ENCODE data around the gene ARHGEF12. TPM values are rescaled to one million over a fixed set of nuclear protein-coding genes. Genes with fewer than 3 reads are reported as not detected.

Gene ARHGEF12
- total RNA-seq, 4 donors from 2014 or later: 52.9 to 77.3 (median 61.4) TPM

GRCh38 chr11:120424970-120425332 is 88.7 kb downstream of the ARHGEF12 start:
- TF ChIP-seq POLR2A (IDR thresholded peaks at IDR 0.05): no peak
- TF ChIP-seq, protein P1, sequence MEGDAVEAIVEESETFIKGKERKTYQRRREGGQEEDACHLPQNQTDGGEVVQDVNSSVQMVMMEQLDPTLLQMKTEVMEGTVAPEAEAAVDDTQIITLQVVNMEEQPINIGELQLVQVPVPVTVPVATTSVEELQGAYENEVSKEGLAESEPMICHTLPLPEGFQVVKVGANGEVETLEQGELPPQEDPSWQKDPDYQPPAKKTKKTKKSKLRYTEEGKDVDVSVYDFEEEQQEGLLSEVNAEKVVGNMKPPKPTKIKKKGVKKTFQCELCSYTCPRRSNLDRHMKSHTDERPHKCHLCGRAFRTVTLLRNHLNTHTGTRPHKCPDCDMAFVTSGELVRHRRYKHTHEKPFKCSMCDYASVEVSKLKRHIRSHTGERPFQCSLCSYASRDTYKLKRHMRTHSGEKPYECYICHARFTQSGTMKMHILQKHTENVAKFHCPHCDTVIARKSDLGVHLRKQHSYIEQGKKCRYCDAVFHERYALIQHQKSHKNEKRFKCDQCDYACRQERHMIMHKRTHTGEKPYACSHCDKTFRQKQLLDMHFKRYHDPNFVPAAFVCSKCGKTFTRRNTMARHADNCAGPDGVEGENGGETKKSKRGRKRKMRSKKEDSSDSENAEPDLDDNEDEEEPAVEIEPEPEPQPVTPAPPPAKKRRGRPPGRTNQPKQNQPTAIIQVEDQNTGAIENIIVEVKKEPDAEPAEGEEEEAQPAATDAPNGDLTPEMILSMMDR (IDR thresholded peaks at IDR 0.05 in 4 of 5, conservative IDR thresholded peaks at IDR 0.05 in 1 of 5): no peak
- no peak for DNase-seq
- no peak for ATAC-seq
- intact Hi-C loops (cut with DNase I; ENCODE audit: low total_unique reads): no loop called here
- no peaks in the 10 kb centered on the region for H3K4me1 ChIP-seq
- in situ Hi-C loops (cut with MboI; ENCODE audit: low sequenced_read_pairs in 4 of 4): loop anchor here in 3 of 4 donors (5.0 to 25.0 kb wide), 2 partner anchors 88 to 93 kb away; partner anchors contain the start of genes ARHGEF12 (in 2 of the 3) and TLCD5 (in 2 of the 3)
- H3K9me3 ChIP-seq: no peaks in the 10 kb centered on the region
- no peak overlapping the region for H3K27ac ChIP-seq
- no peak overlapping the region for H3K4me3 ChIP-seq
- H3K36me3 ChIP-seq: peaks cover 0 to 50% of the 10 kb centered on the region in 2 donors
- no peaks in the 10 kb centered on the region for H3K27me3 ChIP-seq

DNA sequence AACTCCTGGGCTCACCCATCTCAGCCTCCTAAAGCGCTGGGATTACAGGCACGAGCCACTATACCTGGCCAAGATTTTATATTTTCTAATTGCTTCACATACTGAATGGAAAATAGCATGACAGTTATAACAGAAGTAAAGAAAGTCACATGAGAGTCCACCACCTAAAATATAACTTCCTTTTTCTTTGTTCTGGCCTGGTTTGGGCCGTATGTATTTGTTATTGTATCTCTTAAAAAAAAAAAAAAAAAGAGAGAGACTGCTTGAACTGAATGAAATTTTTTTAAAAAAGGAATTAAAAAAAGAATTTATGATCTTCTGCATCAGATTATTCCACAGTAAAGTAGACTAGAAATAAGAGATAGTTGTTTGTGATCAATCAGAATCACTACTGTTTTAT is 89.3 kb downstream of the ARHGEF12 start:
- H3K36me3 ChIP-seq: peaks cover 0 to 48% of the 10 kb centered on the region in 2 donors
- no peaks in the 10 kb centered on the region for H3K4me1 ChIP-seq
- TF ChIP-seq, protein P1 (IDR thresholded peaks at IDR 0.05 in 4 of 5, conservative IDR thresholded peaks at IDR 0.05 in 1 of 5): no peak
- no peak for TF ChIP-seq POLR2A (IDR thresholded peaks at IDR 0.05)
- H3K4me3 ChIP-seq: no peak overlapping the region
- no peaks in the 10 kb centered on the region for H3K27me3 ChIP-seq
- intact Hi-C loops (cut with DNase I; ENCODE audit: low total_unique reads): no loop called here
- no peak for ATAC-seq
- in situ Hi-C loops (cut with MboI; ENCODE audit: low sequenced_read_pairs in 4 of 4): loop anchor here in 3 of 4 donors (5.0 to 25.0 kb wide), 2 partner anchors 88 to 93 kb away; partner anchors contain the start of genes ARHGEF12 (in 2 of the 3) and TLCD5 (in 2 of the 3)
- no peak for DNase-seq
- H3K9me3 ChIP-seq: no peaks in the 10 kb centered on the region
- no peak overlapping the region for H3K27ac ChIP-seq

GRCh38 chr11:120430146-120430545 is 93.9 kb downstream of the ARHGEF12 start:
- no peaks in the 10 kb centered on the region for H3K9me3 ChIP-seq
- H3K27me3 ChIP-seq: no peaks in the 10 kb centered on the region
- no peak for ATAC-seq
- H3K4me3 ChIP-seq: no peak overlapping the region
- no peak for DNase-seq
- intact Hi-C loops (cut with DNase I; ENCODE audit: low total_unique reads): no loop called here
- in situ Hi-C loops (cut with MboI; ENCODE audit: low sequenced_read_pairs in 4 of 4): loop anchor here in 3 of 4 donors (5.0 to 25.0 kb wide), 2 partner anchors 93 to 98 kb away; partner anchors contain the start of genes ARHGEF12 (in 2 of the 3) and TLCD5 (in 2 of the 3)
- TF ChIP-seq, protein P1 (IDR thresholded peaks at IDR 0.05 in 4 of 5, conservative IDR thresholded peaks at IDR 0.05 in 1 of 5): no peak
- no peak for TF ChIP-seq POLR2A (IDR thresholded peaks at IDR 0.05)
- H3K27ac ChIP-seq: peak overlapping the region in 1 of 4 donors; percentile 80
- H3K36me3 ChIP-seq: peaks cover 0 to 24% of the 10 kb centered on the region in 2 donors
- peaks cover 15 to 17% of the 10 kb centered on the region in 2 donors for H3K4me1 ChIP-seq

DNA sequence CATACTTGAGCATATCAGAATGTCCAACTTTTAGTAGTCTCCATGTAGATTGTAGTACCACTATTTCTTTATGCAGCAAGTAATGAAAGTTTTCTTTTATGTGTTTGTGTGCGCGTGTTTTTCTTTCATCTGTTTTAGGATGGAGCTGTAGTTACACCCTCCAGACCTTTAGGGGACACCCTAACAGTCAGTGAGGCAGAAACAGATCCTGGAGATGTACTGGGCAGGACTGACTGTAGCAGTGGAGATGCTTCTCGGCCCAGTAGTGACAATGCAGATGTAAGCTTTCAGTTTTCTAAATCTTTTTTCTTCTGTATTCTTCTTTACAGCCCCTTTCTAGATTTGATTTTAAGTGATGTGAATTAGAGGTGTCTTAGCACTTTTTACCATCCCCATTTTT is 95.4 kb downstream of the ARHGEF12 start:
- Histone ChIP-seq H3K4me1 (peaks cover 15 to 17% of the 10 kb centered on the region in 2 donors), H3K27ac (peak overlapping the region; percentile 77 to 81 (median 79)), H3K4me3 (no peak overlapping the region), H3K9me3 (no peaks in the 10 kb centered on the region), H3K27me3 (no peaks in the 10 kb centered on the region), H3K36me3 (peaks cover 0 to 24% of the 10 kb centered on the region in 2 donors)
- intact Hi-C loops (cut with DNase I; ENCODE audit: low total_unique reads): loop anchor here (1.0 kb wide), 1 partner anchor 96 kb away; no protein-coding TSS in a partner anchor
- TF ChIP-seq POLR2A (IDR thresholded peaks at IDR 0.05): no peak
- TF ChIP-seq, protein P1 (IDR thresholded peaks at IDR 0.05 in 4 of 5, conservative IDR thresholded peaks at IDR 0.05 in 1 of 5): peak in 3 of 5 experiments; percentile 21 to 45 (median 45)
- in situ Hi-C loops (cut with MboI; ENCODE audit: low sequenced_read_pairs in 4 of 4): loop anchor here in 3 of 4 donors (5.0 to 25.0 kb wide), 2 partner anchors 94 to 99 kb away; partner anchors contain the start of genes ARHGEF12 (in 2 of the 3) and TLCD5 (in 2 of the 3)
- ATAC-seq (peak; percentile 73 to 92), DNase-seq (peak in 1 of 2 donors; percentile 43)
